ENCODE results near the gene TIMP3.

GRCh38 chr22:32776802-32777201 is 24.7 kb upstream of the TIMP3 start:
- TF ChIP-seq CTCF (IDR thresholded peaks at IDR 0.05) (no peak), POLR2A (IDR thresholded peaks at IDR 0.05) (no peak)

Measured in Peyer's patch (tissue), 4 donors.